Measurements from ENCODE around the gene SLIT3.

SLIT3 gene

GRCh38 chr5:168984135-168984675 is 316.7 kb downstream of the SLIT3 start:
- no peak for DNase-seq

- no peak for DNase-seq
Measured at GRCh38 chr5:168979135-168979534, 321.8 kb downstream of the SLIT3 start.

- DNase-seq: no peak
Measured at GRCh38 chr5:168978500-168978899, 322.4 kb downstream of the SLIT3 start.

- no peak for DNase-seq
Measured at GRCh38 chr5:168978015-168978414, 322.9 kb downstream of the SLIT3 start.

- DNase-seq: no peak
Measured at GRCh38 chr5:168976311-168976970, 324.5 kb downstream of the SLIT3 start.

- DNase-seq: no peak
Measured at GRCh38 chr5:168975331-168975730, 325.6 kb downstream of the SLIT3 start.

GRCh38 chr5:168974082-168974481 is 326.9 kb downstream of the SLIT3 start:
- no peak for DNase-seq

- no peak for DNase-seq
Measured at GRCh38 chr5:168972731-168973130, 328.2 kb downstream of the SLIT3 start.

- DNase-seq: no peak
Measured at GRCh38 chr5:168971100-168971499, 329.8 kb downstream of the SLIT3 start.

- DNase-seq: no peak
Measured at GRCh38 chr5:168969326-168969886, 331.5 kb downstream of the SLIT3 start.

GRCh38 chr5:168967882-168968620 is 332.9 kb downstream of the SLIT3 start:
- no peak for DNase-seq

- DNase-seq: no peak
Measured at GRCh38 chr5:168965638-168966037, 335.3 kb downstream of the SLIT3 start.

- DNase-seq: no peak
Measured at GRCh38 chr5:168964182-168964581, 336.8 kb downstream of the SLIT3 start.

GRCh38 chr5:168962306-168962705 is 338.6 kb downstream of the SLIT3 start:
- no peak for DNase-seq

- DNase-seq: no peak
Measured at GRCh38 chr5:168961681-168962080, 339.3 kb downstream of the SLIT3 start.

GRCh38 chr5:168960497-168960896 is 340.4 kb downstream of the SLIT3 start:
- DNase-seq: no peak

- no peak for DNase-seq
Measured at GRCh38 chr5:168953351-168953750, 347.6 kb downstream of the SLIT3 start.

- no peak for DNase-seq
Measured at GRCh38 chr5:168952196-168952595, 348.7 kb downstream of the SLIT3 start.

- no peak for DNase-seq
Measured at GRCh38 chr5:168951769-168952168, 349.2 kb downstream of the SLIT3 start.

- no peak for DNase-seq
Measured at GRCh38 chr5:168951356-168951755, 349.6 kb downstream of the SLIT3 start.

GRCh38 chr5:168950241-168950951 is 350.5 kb downstream of the SLIT3 start:
- no peak for DNase-seq

- DNase-seq: no peak
Measured at GRCh38 chr5:168948746-168949145, 352.2 kb downstream of the SLIT3 start.

- DNase-seq: peak; percentile 16
Measured at GRCh38 chr5:168947212-168947868, 353.6 kb downstream of the SLIT3 start.
